ENCODE results near the gene TUBGCP4. TPM values are rescaled to one million over a fixed set of nuclear protein-coding genes. Genes with fewer than 3 reads are reported as not detected.

The TUBGCP4 gene, protein sequence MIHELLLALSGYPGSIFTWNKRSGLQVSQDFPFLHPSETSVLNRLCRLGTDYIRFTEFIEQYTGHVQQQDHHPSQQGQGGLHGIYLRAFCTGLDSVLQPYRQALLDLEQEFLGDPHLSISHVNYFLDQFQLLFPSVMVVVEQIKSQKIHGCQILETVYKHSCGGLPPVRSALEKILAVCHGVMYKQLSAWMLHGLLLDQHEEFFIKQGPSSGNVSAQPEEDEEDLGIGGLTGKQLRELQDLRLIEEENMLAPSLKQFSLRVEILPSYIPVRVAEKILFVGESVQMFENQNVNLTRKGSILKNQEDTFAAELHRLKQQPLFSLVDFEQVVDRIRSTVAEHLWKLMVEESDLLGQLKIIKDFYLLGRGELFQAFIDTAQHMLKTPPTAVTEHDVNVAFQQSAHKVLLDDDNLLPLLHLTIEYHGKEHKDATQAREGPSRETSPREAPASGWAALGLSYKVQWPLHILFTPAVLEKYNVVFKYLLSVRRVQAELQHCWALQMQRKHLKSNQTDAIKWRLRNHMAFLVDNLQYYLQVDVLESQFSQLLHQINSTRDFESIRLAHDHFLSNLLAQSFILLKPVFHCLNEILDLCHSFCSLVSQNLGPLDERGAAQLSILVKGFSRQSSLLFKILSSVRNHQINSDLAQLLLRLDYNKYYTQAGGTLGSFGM
- total RNA-seq, result 11.5 TPM

DNA sequence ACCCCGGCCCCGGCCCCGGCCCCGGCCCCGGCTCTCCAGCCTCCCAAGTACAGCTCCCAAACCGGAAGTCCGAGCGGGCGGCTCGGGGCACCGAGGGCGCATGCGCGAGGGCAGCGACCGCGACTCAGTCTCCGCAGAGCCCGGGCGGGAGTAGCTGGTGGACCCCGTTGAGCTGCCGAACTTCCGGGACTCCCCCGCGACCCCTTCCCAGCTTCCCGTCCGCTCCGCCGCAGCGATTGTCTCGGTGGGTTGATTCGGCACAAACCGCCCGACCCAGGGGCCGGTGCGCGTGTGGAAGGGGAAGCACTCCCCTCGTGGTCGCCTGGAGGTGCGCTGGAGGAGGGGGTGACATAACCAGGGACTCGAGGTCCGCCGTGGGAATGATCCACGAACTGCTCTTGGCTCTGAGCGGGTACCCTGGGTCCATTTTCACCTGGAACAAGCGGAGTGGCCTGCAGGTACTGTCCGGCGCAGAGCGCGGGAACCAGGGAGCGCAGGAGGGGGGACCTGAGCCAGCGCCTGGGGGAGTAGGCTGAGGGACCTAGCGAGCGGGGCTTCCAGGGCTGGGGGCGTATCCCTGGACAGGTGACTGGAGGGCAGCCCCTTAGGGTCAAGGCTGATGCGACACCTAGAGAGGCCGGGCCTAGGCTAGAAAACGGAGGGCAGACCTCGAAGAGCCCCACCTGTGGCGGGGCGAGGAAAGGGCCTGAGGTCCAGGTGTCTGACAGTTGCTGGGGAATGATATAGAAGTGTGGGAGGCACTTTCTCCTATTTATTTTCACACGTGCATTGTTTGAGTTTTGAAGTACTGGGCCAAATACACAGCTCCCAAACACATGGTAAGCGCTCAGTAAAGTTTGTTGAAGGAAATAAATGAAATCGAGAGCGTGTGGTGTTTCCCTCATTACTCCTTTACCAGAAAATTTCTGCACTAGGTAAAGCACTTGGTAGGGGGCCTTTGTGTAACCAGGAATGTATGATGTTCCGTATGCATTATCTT, at the start of gene TUBGCP4, which contains the start of gene ZSCAN29:
TUBGCP4 (plus strand) TSS at position 127 of the 1,000 bp plus-strand sequence; CDS start at position 381, 254 bp downstream.
ZSCAN29 (minus strand) TSS at position 69 of the 1,000 bp plus-strand sequence. CDS start 1,130 bp downstream, outside the sequence.
- Histone ChIP-seq H3K36me3 (ENCODE audit: control insufficient read depth in 3 of 3, insufficient read depth in 3 of 3, low read length in 3 of 3) (peaks cover 6 to 14% (median 13%) of the 10 kb centered on the region in 3 donors), H3K4me3 (ENCODE audit: low read length in 3 of 3) (peak within 1 kb of the TSS; percentile 91 to 97 (median 97)), H3K9ac (ENCODE audit: low read depth in 1 of 3, low read length in 3 of 3) (peak within 1 kb of the TSS; percentile 92), H3K27ac (ENCODE audit: low read depth, low read length) (peak within 1 kb of the TSS; percentile 48), H3K9me3 (ENCODE audit: control insufficient read depth in 3 of 3, low read length in 3 of 3) (no peaks in the 10 kb centered on the region), H3K27me3 (ENCODE audit: control insufficient read depth in 3 of 3, insufficient read depth in 3 of 3, low read length in 3 of 3) (no peaks in the 10 kb centered on the region), H3K4me1 (ENCODE audit: control insufficient read depth in 3 of 3, insufficient read depth in 3 of 3, low read length in 3 of 3) (peaks cover 22 to 28% (median 25%) of the 10 kb centered on the region in 3 donors)

DNA sequence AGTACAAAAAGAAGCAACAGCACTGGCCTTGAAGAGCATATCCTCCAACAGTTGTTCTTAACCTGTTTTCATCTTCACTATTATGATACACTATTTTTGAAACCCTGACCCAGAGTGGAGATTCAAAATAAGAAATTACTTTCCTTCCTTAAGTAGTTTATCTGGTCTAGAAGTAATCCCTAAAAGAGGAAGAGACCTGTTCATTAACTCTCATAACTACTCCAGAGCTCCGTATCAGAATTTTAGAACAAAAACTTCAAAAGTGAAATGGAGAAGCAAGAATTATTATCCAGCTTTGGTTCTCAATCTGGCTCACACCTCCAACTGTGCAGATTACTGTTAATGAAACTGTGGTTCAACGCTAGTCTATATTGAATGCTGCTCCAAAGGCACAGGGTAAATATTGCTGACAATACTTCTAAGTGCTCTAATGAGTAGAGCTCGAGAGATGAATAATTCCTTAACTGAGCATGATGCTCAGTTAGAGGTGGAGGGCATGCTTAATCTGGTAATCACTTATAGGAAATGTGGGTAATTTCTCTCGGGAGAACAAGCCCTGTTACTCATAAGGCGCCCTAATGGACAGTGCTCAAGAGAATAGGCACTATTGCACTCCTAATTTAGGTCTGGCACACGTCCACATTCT, 45.7 kb upstream of the TUBGCP4 start:
- H3K9me3 ChIP-seq (ENCODE audit: control insufficient read depth in 3 of 3, low read length in 3 of 3), result no peaks in the 10 kb centered on the region
- H3K4me3 ChIP-seq (ENCODE audit: low read length in 3 of 3), result no peak overlapping the region
- no peaks in the 10 kb centered on the region for H3K27me3 ChIP-seq (ENCODE audit: control insufficient read depth in 3 of 3, insufficient read depth in 3 of 3, low read length in 3 of 3)
- H3K9ac ChIP-seq (ENCODE audit: low read depth in 1 of 3, low read length in 3 of 3), result no peak overlapping the region
- H3K27ac ChIP-seq (ENCODE audit: low read depth, low read length), result no peak overlapping the region
- peaks cover 29 to 41% (median 30%) of the 10 kb centered on the region in 3 donors for H3K4me1 ChIP-seq (ENCODE audit: control insufficient read depth in 3 of 3, insufficient read depth in 3 of 3, low read length in 3 of 3)
- peaks cover 0 to 6% (median 0%) of the 10 kb centered on the region in 3 donors for H3K36me3 ChIP-seq (ENCODE audit: control insufficient read depth in 3 of 3, insufficient read depth in 3 of 3, low read length in 3 of 3)

DNA sequence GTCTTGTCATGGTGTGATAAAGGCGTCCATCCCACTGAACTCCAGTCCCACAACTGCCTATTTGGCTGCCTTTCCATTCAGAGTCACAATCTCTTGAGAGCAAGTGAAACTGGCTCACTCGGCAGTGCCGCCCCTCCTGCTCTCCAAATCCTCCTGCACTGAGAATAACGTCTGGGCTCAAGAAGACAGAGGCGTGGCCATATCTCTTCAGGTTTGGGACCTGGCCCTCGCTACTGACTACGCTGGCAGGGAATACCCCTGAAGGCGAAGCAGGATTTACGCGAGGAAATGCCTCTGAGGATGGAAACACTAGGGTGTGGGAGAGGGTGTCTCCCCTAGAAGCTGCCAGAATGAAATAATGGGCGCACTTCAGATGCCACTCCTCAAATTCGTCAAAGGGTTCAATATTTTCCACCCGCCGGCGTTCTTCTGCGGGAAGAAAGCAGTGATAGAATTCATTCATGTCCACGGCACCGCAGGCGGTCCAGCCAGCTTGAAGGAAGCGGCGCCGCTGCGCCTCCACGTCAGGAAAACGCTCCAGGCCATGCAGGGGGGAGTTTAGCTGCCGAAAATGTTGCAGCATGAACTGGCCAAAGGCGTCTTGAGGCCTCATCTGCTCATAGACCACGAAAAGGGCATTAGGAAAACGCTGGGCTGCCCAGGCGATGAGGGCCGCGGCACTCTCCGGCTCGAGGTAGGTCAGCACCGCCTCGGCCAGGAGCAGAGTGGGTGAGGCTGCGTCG, 41.5 kb upstream of the TUBGCP4 start:
- Histone ChIP-seq H3K9me3 (ENCODE audit: control insufficient read depth in 3 of 3, low read length in 3 of 3) (no peaks in the 10 kb centered on the region), H3K27ac (ENCODE audit: low read depth, low read length) (peak overlapping the region; percentile 92), H3K9ac (ENCODE audit: low read depth in 1 of 3, low read length in 3 of 3) (peak overlapping the region; percentile 92 to 94 (median 93)), H3K4me3 (ENCODE audit: low read length in 3 of 3) (peak overlapping the region; percentile 95 to 98 (median 95)), H3K36me3 (ENCODE audit: control insufficient read depth in 3 of 3, insufficient read depth in 3 of 3, low read length in 3 of 3) (peaks cover 0 to 8% (median 0%) of the 10 kb centered on the region in 3 donors), H3K27me3 (ENCODE audit: control insufficient read depth in 3 of 3, insufficient read depth in 3 of 3, low read length in 3 of 3) (no peaks in the 10 kb centered on the region), H3K4me1 (ENCODE audit: control insufficient read depth in 3 of 3, insufficient read depth in 3 of 3, low read length in 3 of 3) (peaks cover 30 to 51% (median 34%) of the 10 kb centered on the region in 3 donors)

DNA sequence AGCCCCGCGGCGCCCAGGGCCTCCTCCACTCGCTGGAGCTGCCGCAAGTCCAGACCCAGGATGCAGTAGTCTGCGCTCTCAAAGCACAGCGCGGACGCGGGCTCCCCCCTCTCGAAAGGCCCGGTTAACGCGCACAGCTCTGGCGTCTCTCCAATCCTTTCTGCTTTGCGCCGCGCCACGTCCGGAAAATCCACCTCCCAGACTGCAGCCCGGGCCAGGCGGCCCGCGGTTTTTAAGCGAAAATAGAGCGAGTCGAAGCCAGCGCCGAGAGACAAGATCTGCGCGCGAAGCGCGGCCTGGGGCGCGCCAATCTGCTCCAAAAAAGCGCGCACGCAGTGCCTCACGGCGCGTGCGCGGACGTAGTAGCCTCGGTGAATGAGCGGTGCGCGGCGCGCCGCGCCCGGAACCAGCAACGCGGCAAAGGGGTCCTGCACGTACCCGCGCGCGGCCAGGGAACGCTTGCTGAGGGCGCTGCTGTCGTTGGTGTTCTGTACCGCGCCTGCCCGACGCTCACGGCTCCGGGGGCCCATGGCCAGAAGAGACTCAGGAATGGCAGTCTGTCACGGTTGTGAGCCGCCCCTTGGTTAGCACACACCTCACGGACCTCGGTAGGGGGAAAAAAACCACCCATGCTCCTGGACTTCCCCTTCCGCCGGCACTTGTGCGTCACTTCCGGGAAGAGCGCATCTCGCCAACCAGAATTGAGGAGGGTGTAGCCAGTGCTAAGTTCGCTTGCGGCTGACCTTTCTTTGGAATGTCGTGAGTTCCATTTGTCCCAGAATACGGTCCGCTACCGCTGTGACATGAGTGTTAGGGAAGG, 40.7 kb upstream of the TUBGCP4 start, which contains the start of gene LCMT2:
LCMT2 (minus strand) TSS at position 614 of the 820 bp plus-strand sequence; CDS start at position 530, 84 bp downstream.
- Histone ChIP-seq H3K4me3 (ENCODE audit: low read length in 3 of 3) (peak within 1 kb of the TSS; percentile 95 to 98 (median 95)), H3K4me1 (ENCODE audit: control insufficient read depth in 3 of 3, insufficient read depth in 3 of 3, low read length in 3 of 3) (peaks cover 30 to 51% (median 34%) of the 10 kb centered on the region in 3 donors), H3K27me3 (ENCODE audit: control insufficient read depth in 3 of 3, insufficient read depth in 3 of 3, low read length in 3 of 3) (no peaks in the 10 kb centered on the region), H3K9ac (ENCODE audit: low read depth in 1 of 3, low read length in 3 of 3) (peak within 1 kb of the TSS; percentile 92 to 94 (median 93)), H3K27ac (ENCODE audit: low read depth, low read length) (peak within 1 kb of the TSS; percentile 92), H3K36me3 (ENCODE audit: control insufficient read depth in 3 of 3, insufficient read depth in 3 of 3, low read length in 3 of 3) (peaks cover 0 to 8% (median 0%) of the 10 kb centered on the region in 3 donors), H3K9me3 (ENCODE audit: control insufficient read depth in 3 of 3, low read length in 3 of 3) (no peaks in the 10 kb centered on the region)

DNA sequence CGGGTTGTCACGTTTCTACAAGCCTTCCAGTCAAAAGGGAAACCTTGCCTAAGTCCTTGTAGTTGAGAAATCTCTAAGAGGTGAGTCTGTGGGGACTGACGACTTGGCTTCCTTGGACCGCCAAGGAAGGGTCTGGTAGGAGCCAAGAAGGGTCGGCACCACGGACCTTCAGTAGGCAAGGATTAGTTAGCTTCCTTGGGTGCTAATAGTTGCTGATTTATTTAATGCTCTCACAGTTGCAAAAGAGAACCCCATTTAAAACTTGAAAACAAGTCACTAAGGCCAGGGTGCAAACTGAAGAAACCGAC, 40.2 kb upstream of the TUBGCP4 start:
- peak overlapping the region; percentile 92 for H3K27ac ChIP-seq (ENCODE audit: low read depth, low read length)
- H3K4me3 ChIP-seq (ENCODE audit: low read length in 3 of 3), result peak overlapping the region; percentile 95 to 98 (median 95)
- H3K36me3 ChIP-seq (ENCODE audit: control insufficient read depth in 3 of 3, insufficient read depth in 3 of 3, low read length in 3 of 3), result peaks cover 0 to 9% (median under 1%) of the 10 kb centered on the region in 3 donors
- H3K9ac ChIP-seq (ENCODE audit: low read depth in 1 of 3, low read length in 3 of 3), result peak overlapping the region; percentile 92 to 94 (median 93)
- peaks cover 30 to 47% (median 34%) of the 10 kb centered on the region in 3 donors for H3K4me1 ChIP-seq (ENCODE audit: control insufficient read depth in 3 of 3, insufficient read depth in 3 of 3, low read length in 3 of 3)
- no peaks in the 10 kb centered on the region for H3K9me3 ChIP-seq (ENCODE audit: control insufficient read depth in 3 of 3, low read length in 3 of 3)
- no peaks in the 10 kb centered on the region for H3K27me3 ChIP-seq (ENCODE audit: control insufficient read depth in 3 of 3, insufficient read depth in 3 of 3, low read length in 3 of 3)

GRCh38 chr15:43346305-43346704, 24.6 kb upstream of the TUBGCP4 start:
- Histone ChIP-seq H3K9me3 (ENCODE audit: control insufficient read depth in 3 of 3, low read length in 3 of 3) (no peaks in the 10 kb centered on the region), H3K36me3 (ENCODE audit: control insufficient read depth in 3 of 3, insufficient read depth in 3 of 3, low read length in 3 of 3) (peaks cover 16 to 53% (median 39%) of the 10 kb centered on the region in 3 donors), H3K4me1 (ENCODE audit: control insufficient read depth in 3 of 3, insufficient read depth in 3 of 3, low read length in 3 of 3) (no peaks in the 10 kb centered on the region), H3K4me3 (ENCODE audit: low read length in 3 of 3) (no peak overlapping the region), H3K9ac (ENCODE audit: low read depth in 1 of 3, low read length in 3 of 3) (no peak overlapping the region), H3K27me3 (ENCODE audit: control insufficient read depth in 3 of 3, insufficient read depth in 3 of 3, low read length in 3 of 3) (no peaks in the 10 kb centered on the region), H3K27ac (ENCODE audit: low read depth, low read length) (no peak overlapping the region)

DNA sequence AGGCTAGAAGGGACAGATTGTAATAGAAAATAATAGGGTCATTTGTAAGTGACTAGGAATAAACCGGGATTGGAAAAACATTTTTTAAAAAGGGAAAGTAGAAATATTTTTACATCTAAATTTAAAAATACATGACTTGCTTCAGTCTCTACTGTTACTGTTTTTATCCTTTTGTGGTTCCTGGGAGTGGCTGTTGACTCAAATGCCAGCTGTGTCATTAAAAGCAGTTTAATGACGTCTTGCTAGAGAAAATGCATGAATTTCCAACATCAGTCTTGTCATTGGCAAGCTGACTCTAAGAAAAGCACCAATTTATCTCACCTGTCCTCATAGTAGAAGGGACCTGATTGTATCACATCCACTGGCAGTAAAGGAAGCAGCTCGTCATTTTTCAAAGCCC, 23.8 kb upstream of the TUBGCP4 start:
- Histone ChIP-seq H3K36me3 (ENCODE audit: control insufficient read depth in 3 of 3, insufficient read depth in 3 of 3, low read length in 3 of 3) (peaks cover 16 to 58% (median 40%) of the 10 kb centered on the region in 3 donors), H3K9ac (ENCODE audit: low read depth in 1 of 3, low read length in 3 of 3) (no peak overlapping the region)

GRCh38 chr15:43352693-43353382, 18.1 kb upstream of the TUBGCP4 start:
- H3K4me3 ChIP-seq (ENCODE audit: low read length in 3 of 3), result no peak overlapping the region
- peak overlapping the region in 2 of 3 donors; percentile 9 to 54 for H3K9ac ChIP-seq (ENCODE audit: low read depth in 1 of 3, low read length in 3 of 3)
- peak overlapping the region; percentile 78 for H3K27ac ChIP-seq (ENCODE audit: low read depth, low read length)
- peaks cover 5 to 30% (median 17%) of the 10 kb centered on the region in 3 donors for H3K36me3 ChIP-seq (ENCODE audit: control insufficient read depth in 3 of 3, insufficient read depth in 3 of 3, low read length in 3 of 3)
- H3K27me3 ChIP-seq (ENCODE audit: control insufficient read depth in 3 of 3, insufficient read depth in 3 of 3, low read length in 3 of 3), result no peaks in the 10 kb centered on the region
- no peaks in the 10 kb centered on the region for H3K9me3 ChIP-seq (ENCODE audit: control insufficient read depth in 3 of 3, low read length in 3 of 3)
- peaks cover 0 to 8% (median 4%) of the 10 kb centered on the region in 3 donors for H3K4me1 ChIP-seq (ENCODE audit: control insufficient read depth in 3 of 3, insufficient read depth in 3 of 3, low read length in 3 of 3)

More for the DNA sequence above, 23.8 kb upstream of the TUBGCP4 start:
- no peaks in the 10 kb centered on the region for H3K4me1 ChIP-seq (ENCODE audit: control insufficient read depth in 3 of 3, insufficient read depth in 3 of 3, low read length in 3 of 3)
- no peaks in the 10 kb centered on the region for H3K27me3 ChIP-seq (ENCODE audit: control insufficient read depth in 3 of 3, insufficient read depth in 3 of 3, low read length in 3 of 3)
- no peaks in the 10 kb centered on the region for H3K9me3 ChIP-seq (ENCODE audit: control insufficient read depth in 3 of 3, low read length in 3 of 3)
- H3K27ac ChIP-seq (ENCODE audit: low read depth, low read length), result no peak overlapping the region
- no peak overlapping the region for H3K4me3 ChIP-seq (ENCODE audit: low read length in 3 of 3)
